ENCODE results near the gene FOXP2. TPM values are rescaled to one million over a fixed set of nuclear protein-coding genes. Genes with fewer than 3 reads are reported as not detected.

The FOXP2 gene
- total and polyA plus RNA-seq, 2 of the 4 experiments (the other 2 are of a cell fraction) = 0.89 to 1.1 TPM

- H2AK5ac ChIP-seq (ENCODE audit: low read depth, low read length) = no peak overlapping the region
- no TSS peak for BruUV-seq (replicated peaks)
- no peak overlapping the region for H2BK5ac ChIP-seq (ENCODE audit: low read depth, low read length, poor library complexity, severe bottlenecking)
- no peak overlapping the region for H3K9ac ChIP-seq (ENCODE audit: low read depth, low read length)
- no peaks in the 10 kb centered on the region for H3K9me3 ChIP-seq (ENCODE audit: control insufficient read depth, insufficient read depth, low read length)
- H3K4me2 ChIP-seq (ENCODE audit: low read depth, low read length) = no peak overlapping the region
- H3K9me1 ChIP-seq (ENCODE audit: insufficient read depth, low read length) = no peaks in the 10 kb centered on the region
- H2BK120ac ChIP-seq (ENCODE audit: low read depth, low read length) = no peak overlapping the region
- H2AFZ ChIP-seq (replicated peaks; ENCODE audit: low read length, poor library complexity) = no peak overlapping the region
- CTCF ChIA-PET = no interaction called here
- ATAC-seq (ENCODE audit: low read depth) (no peak), DNase-seq (no peak)
- no peaks in the 10 kb centered on the region for H3K36me3 ChIP-seq (ENCODE audit: control insufficient read depth, insufficient read depth, low read length)
- TF ChIP-seq CTCF (conservative IDR thresholded peaks at IDR 0.05; ENCODE audit: low read depth, low read length) (no peak), RAD21 (IDR thresholded peaks at IDR 0.05; ENCODE audit: low read length) (no peak), NFE2L2 (IDR thresholded peaks at IDR 0.05; ENCODE audit: low read depth, low read length) (no peak)
- H4K8ac ChIP-seq (ENCODE audit: low read depth in 2 of 2, low read length in 2 of 2) = no peak overlapping the region
- H3K4ac ChIP-seq (ENCODE audit: low read depth, low read length) = no peak overlapping the region
- intact Hi-C loops (cut with micrococcal nuclease) (no loop called here), dilution Hi-C loops (cut with HindIII; ENCODE audit: low sequenced_read_pairs, unreplicated experiment) (no loop called here), in situ Hi-C loops (cut with MboI; ENCODE audit: low sequenced_read_pairs) (no loop called here)
- no peak overlapping the region for H3K18ac ChIP-seq (ENCODE audit: low read depth, low read length)
- no peak overlapping the region for H2AK9ac ChIP-seq (replicated peaks; ENCODE audit: low read depth, low read length, poor library complexity)
- no peak overlapping the region for H4K5ac ChIP-seq (ENCODE audit: low read depth, low read length)
- no peaks in the 10 kb centered on the region for H4K20me1 ChIP-seq (ENCODE audit: insufficient read depth, low read length)
- POLR2A ChIA-PET (ENCODE audit: unreplicated experiment) = no interaction called here
- H2BK15ac ChIP-seq (ENCODE audit: low read depth, low read length) = no peak overlapping the region
- no peak overlapping the region for H4K91ac ChIP-seq (ENCODE audit: insufficient read depth, low read depth, low read length)
- no peak overlapping the region for H2BK20ac ChIP-seq (ENCODE audit: low read depth, low read length)
- H3K27ac ChIP-seq (ENCODE audit: insufficient read depth, low read length) = no peak overlapping the region
- H3K4me3 ChIP-seq (ENCODE audit: insufficient read depth, low read depth, low read length) = no peak overlapping the region
- no peak overlapping the region for H3K56ac ChIP-seq (ENCODE audit: extremely low read depth, insufficient read depth, low read length)
- H3K14ac ChIP-seq (replicated peaks; ENCODE audit: low read depth, low read length) = no peak overlapping the region
- no peak overlapping the region for H3K23ac ChIP-seq (ENCODE audit: low read depth, low read length)
- no peaks in the 10 kb centered on the region for H3K27me3 ChIP-seq (ENCODE audit: control insufficient read depth, insufficient read depth, low read length)
- H3K79me1 ChIP-seq (ENCODE audit: low read depth in 1 of 2, low read length in 2 of 2) = no peaks in the 10 kb centered on the region
- H3K4me1 ChIP-seq (ENCODE audit: control insufficient read depth, insufficient read depth, low read length) = no peaks in the 10 kb centered on the region
Measured at GRCh38 chr7:114647518-114647917, 232.9 kb downstream of the FOXP2 start.

Measured in IMR-90 (cell line).